CD4-positive, CD25-positive, alpha-beta regulatory T cell (primary cell): ENCODE measurements around the gene LDHB. TPM values are rescaled to one million over a fixed set of nuclear protein-coding genes. Genes with fewer than 3 reads are reported as not detected.

ENCODE experiments used
- ATAC-seq, 2 donors: fragments of 150-1000 bp; cut with Tn5 transposase; one replicate each; pipeline ENCODE4 v1.10.0; 2021; ENCODE audit warnings: low read depth in 2 of 2, moderate number of reproducible peaks in 2 of 2, moderate library complexity in 1 of 2
- DNase-seq, 3 donors: peaks; one replicate each; pipeline versions ENCODE4 v3.0.0 to v3.0.0-alpha.2; 2012 to 2022; ENCODE audit warnings: mixed read lengths in 1 of 3
- H3K27ac ChIP-seq: one replicate; pipeline ENCODE4 v1.7.0; 2013; ENCODE audit warnings: mild to moderate bottlenecking, low read length; ENCODE audit not compliant: insufficient read depth, poor library complexity, severe bottlenecking
- H3K27me3 ChIP-seq: one replicate; pipeline ENCODE4 v1.7.0; 2013; ENCODE audit warnings: low read length; ENCODE audit not compliant: control insufficient read depth, insufficient read depth
- H3K36me3 ChIP-seq: one replicate; pipeline ENCODE4 v1.7.0; 2013; ENCODE audit warnings: mild to moderate bottlenecking, low read length, moderate library complexity; ENCODE audit not compliant: control insufficient read depth, insufficient read depth
- H3K4me1 ChIP-seq: 2 replicates; pipeline ENCODE4 v1.7.0; 2013; ENCODE audit warnings: mild to moderate bottlenecking, low read length; ENCODE audit not compliant: insufficient read depth, control insufficient read depth, poor library complexity, severe bottlenecking
- H3K4me3 ChIP-seq: one replicate; pipeline ENCODE4 v1.7.0; 2013; ENCODE audit warnings: low read depth, mild to moderate bottlenecking, low read length, moderate library complexity
- H3K9me3 ChIP-seq, 2 experiments: 1 replicate in 1 of 2; 2 replicates in 1 of 2; pipeline ENCODE4 v1.7.0; 2013; ENCODE audit warnings: low read length in 2 of 2, mild to moderate bottlenecking in 1 of 2, moderate library complexity in 1 of 2; ENCODE audit not compliant: control insufficient read depth in 2 of 2
- H3K27ac Mint-ChIP-seq, 3 donors: one replicate each; pipeline ENCODE4 v1.8.0; 2020 to 2022; ENCODE audit warnings: mild to moderate bottlenecking in 3 of 3, mixed read lengths in 3 of 3, moderate library complexity in 2 of 3
- H3K27me3 Mint-ChIP-seq: one replicate; pipeline ENCODE4 v1.8.0; 2022; ENCODE audit warnings: mild to moderate bottlenecking, mixed read lengths
- H3K36me3 Mint-ChIP-seq: one replicate; pipeline ENCODE4 v1.8.0; 2020; ENCODE audit warnings: mixed read lengths
- H3K4me1 Mint-ChIP-seq, 4 donors: one replicate each; pipeline ENCODE4 v1.8.0; 2020 to 2022; ENCODE audit warnings: mixed read lengths in 4 of 4, mild to moderate bottlenecking in 1 of 4
- H3K4me3 Mint-ChIP-seq, 4 donors: one replicate each; pipeline ENCODE4 v1.8.0; 2020 to 2022; ENCODE audit warnings: mild to moderate bottlenecking in 4 of 4, mixed read lengths in 4 of 4, moderate library complexity in 3 of 4
- H3K9me3 Mint-ChIP-seq, 7 donors: one replicate each; pipeline ENCODE4 v1.8.0; 2020 to 2022; ENCODE audit warnings: mixed read lengths in 7 of 7, mild to moderate bottlenecking in 3 of 7, moderate library complexity in 2 of 7
- polyA plus RNA-seq, 4 donors: library from polyadenylated mRNA; unstranded; fragments of 300-500 nt; fragmentation: Illumina TruSeq; gene quantifications; one replicate each; pipeline ENCODE4 v1.2.3, GENCODE V29; 2021
- total RNA-seq: library from RNA; stranded (reverse); gene quantifications from one replicate; pipeline ENCODE4 v1.2.3, GENCODE V29; 2022

LDHB gene
- total and polyA plus RNA-seq, 5 donors from 2014 or later, result 602 to 2,327 (median 2,045) TPM

DNA sequence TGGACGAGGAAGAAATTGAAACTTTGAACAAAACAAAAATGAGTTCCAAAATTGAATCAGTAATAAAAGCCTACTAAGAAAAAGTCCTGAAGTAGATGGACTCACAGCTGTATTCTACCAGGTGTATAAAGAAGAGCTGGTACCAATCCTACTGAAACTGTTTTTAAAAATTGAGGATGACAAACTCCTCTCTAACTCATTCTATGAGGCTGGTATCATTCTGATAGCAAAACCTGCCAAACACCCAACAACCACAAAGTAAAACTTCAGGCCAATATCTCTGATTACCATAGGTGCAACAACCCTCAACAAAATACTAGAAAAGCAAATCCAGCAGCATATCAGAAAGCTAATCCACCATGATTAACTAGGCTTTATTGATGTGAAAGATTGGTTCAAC, 33.9 kb upstream of the LDHB start:
- Histone ChIP-seq H3K36me3 (no peaks in the 10 kb centered on the region), H3K27me3 (no peaks in the 10 kb centered on the region), H3K9me3 (peaks cover 8 to 9% of the 10 kb centered on the region in 2 experiments), H3K4me3 (no peak overlapping the region), H3K4me1 (peaks cover 8% of the 10 kb centered on the region), H3K27ac (peak overlapping the region; percentile 21)
- Mint-ChIP-seq H3K36me3 (peaks cover 7% of the 10 kb centered on the region), H3K4me1 (peaks cover 13 to 41% (median 29%) of the 10 kb centered on the region in 4 donors), H3K27me3 (no peaks in the 10 kb centered on the region), H3K9me3 (peaks cover 0 to 23% (median 7%) of the 10 kb centered on the region in 7 donors), H3K27ac (peak overlapping the region; percentile 62 to 74 (median 65)), H3K4me3 (peak overlapping the region in 3 of 4 donors; percentile 22 to 43 (median 23))
- DNase-seq (no peak), ATAC-seq (no peak)

DNA sequence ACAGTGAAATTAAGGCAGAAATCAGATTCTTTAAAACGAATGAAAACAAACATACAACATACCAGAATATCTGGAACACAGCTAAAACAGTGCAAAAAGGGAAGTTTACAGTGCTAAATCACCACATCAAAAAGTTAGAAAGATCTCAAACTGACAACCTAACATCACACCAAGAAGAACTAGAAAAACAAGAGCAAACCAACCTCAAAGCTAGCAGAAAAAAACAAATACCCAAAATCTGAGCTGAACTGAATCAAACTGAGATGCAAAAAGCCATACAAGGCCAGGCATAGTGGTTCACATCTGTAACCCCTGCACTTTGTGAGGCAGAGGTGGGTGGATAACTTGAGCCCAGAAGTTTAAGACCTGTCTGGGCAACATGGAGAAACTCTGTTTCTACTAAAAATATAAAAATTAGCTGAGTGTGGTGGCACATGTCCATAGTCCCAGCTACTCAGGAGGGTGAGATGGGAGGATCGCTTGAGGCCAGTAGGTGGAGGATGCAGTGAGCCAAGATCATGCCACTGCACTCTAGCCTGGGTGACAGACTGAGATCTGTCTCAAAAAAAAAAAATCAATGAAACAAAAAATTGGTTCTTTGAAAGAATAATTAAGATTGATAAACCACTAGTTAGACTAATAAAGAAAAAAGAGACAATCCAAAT, 33.2 kb upstream of the LDHB start:
- Histone ChIP-seq H3K4me3 (peak overlapping the region; percentile 49), H3K27ac (peak overlapping the region; percentile 21), H3K27me3 (no peaks in the 10 kb centered on the region), H3K9me3 (peaks cover 8 to 9% of the 10 kb centered on the region in 2 experiments), H3K4me1 (peaks cover 8% of the 10 kb centered on the region), H3K36me3 (no peaks in the 10 kb centered on the region)
- H3K27me3 Mint-ChIP-seq, result no peaks in the 10 kb centered on the region
- peaks cover 13 to 41% (median 29%) of the 10 kb centered on the region in 4 donors for H3K4me1 Mint-ChIP-seq
- H3K4me3 Mint-ChIP-seq, result peak overlapping the region; percentile 23 to 66 (median 40)
- peaks cover 0 to 23% (median 7%) of the 10 kb centered on the region in 7 donors for H3K9me3 Mint-ChIP-seq
- DNase-seq (peak in 2 of 3 donors; percentile 37 to 51), ATAC-seq (peak; percentile 50 to 67)
- H3K27ac Mint-ChIP-seq, result peak overlapping the region; percentile 62 to 74 (median 65)
- peaks cover 7% of the 10 kb centered on the region for H3K36me3 Mint-ChIP-seq

DNA sequence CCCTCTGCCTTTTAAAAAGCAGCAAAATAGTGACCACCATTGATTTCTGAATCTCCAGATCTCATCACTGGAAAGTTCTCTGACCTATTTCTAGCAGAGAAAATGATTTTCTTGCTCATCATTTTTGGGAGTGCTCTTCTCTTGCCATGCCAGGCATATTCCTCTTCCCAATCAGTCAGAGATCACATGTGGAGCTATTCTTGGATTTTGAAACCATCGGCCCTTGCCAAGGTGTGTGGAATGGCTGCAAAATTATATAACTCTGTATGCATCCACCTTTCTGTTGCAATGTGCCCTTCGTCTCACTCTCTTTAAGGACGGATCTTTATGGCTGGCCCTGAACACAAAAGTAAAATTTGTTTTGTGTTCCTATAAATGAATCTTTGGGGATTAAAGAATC, 25.5 kb upstream of the LDHB start:
- Mint-ChIP-seq H3K9me3 (peaks cover 0 to 2% (median 0%) of the 10 kb centered on the region in 7 donors), H3K4me3 (no peak overlapping the region), H3K27ac (no peak overlapping the region), H3K4me1 (peaks cover 15 to 24% (median 20%) of the 10 kb centered on the region in 4 donors), H3K27me3 (peaks cover 9% of the 10 kb centered on the region), H3K36me3 (no peaks in the 10 kb centered on the region)
- ATAC-seq (no peak), DNase-seq (no peak)
- Histone ChIP-seq H3K4me1 (peaks cover 17% of the 10 kb centered on the region), H3K9me3 (no peaks in the 10 kb centered on the region), H3K27me3 (peaks cover 3% of the 10 kb centered on the region), H3K4me3 (no peak overlapping the region), H3K36me3 (no peaks in the 10 kb centered on the region), H3K27ac (no peak overlapping the region)

DNA sequence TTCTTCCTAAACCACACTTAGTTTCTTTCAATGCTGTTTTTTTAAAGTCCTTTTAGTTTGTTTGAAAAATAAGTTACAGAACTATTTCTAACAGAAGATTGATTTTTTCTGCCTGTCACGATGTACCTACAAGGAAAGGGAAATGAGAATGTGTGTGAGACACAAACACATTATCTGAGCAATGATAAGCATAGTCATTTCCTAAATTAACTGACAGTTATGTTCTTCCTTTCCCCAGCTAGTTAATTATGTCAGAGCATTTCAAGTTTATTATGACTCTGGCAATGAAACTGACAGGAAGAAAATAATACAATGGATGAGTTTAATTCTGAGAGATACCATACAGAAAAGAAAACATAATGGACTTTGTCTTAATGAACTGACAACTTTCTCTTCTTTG, 21.3 kb upstream of the LDHB start:
- peaks cover 31 to 54% (median 49%) of the 10 kb centered on the region in 4 donors for H3K4me1 Mint-ChIP-seq
- peak overlapping the region; percentile 31 to 92 (median 81) for H3K27ac Mint-ChIP-seq
- Histone ChIP-seq H3K9me3 (no peaks in the 10 kb centered on the region), H3K4me1 (peaks cover 37% of the 10 kb centered on the region), H3K27ac (no peak overlapping the region), H3K4me3 (peak overlapping the region; percentile 35), H3K27me3 (peaks cover 2% of the 10 kb centered on the region), H3K36me3 (no peaks in the 10 kb centered on the region)
- H3K36me3 Mint-ChIP-seq, result no peaks in the 10 kb centered on the region
- no peaks in the 10 kb centered on the region for H3K9me3 Mint-ChIP-seq
- H3K4me3 Mint-ChIP-seq, result peak overlapping the region; percentile 27 to 90 (median 69)
- DNase-seq (peak in 1 of 3 donors; percentile 47), ATAC-seq (no peak)
- H3K27me3 Mint-ChIP-seq, result peaks cover 8% of the 10 kb centered on the region

DNA sequence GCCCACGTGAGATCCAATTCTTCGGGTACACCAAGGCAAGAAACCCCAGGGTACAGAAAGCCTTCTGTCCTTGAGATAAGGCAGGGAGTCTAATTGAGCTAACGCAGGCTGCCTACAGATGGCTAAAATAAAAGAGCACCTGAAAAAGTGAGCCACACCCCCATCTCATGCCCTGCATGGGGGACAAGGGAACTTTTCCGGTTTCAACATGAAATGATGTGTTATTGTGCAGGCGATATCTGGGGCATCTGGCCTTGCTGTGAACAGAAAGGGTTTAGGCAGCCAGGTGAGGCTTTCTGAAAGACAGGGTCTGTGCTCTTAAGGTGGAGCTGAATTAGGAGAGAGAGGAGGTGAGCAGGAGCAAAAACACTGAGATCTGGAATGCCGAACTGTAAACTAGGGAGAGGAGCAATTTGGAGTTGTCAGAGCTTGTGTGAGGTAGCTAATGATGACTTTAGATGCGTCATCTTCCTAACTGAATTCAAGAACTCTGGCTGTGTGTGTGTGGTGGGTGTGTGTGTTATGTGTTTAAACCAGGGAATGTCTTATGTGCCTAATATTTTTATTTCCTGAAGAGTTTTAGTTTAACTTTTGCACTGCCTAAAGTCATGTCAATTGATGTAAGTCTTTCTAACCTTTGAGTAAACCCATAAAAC, 20.1 kb upstream of the LDHB start:
- Histone ChIP-seq H3K4me3 (peak overlapping the region; percentile 71), H3K27ac (peak overlapping the region; percentile 54), H3K27me3 (no peaks in the 10 kb centered on the region), H3K9me3 (no peaks in the 10 kb centered on the region), H3K4me1 (peaks cover 37% of the 10 kb centered on the region), H3K36me3 (no peaks in the 10 kb centered on the region)
- Mint-ChIP-seq H3K27me3 (no peaks in the 10 kb centered on the region), H3K4me1 (peaks cover 31 to 55% (median 49%) of the 10 kb centered on the region in 4 donors), H3K9me3 (no peaks in the 10 kb centered on the region), H3K36me3 (no peaks in the 10 kb centered on the region), H3K4me3 (peak overlapping the region; percentile 81 to 90 (median 89)), H3K27ac (peak overlapping the region; percentile 92 to 97 (median 92))
- ATAC-seq (peak; percentile 51 to 57), DNase-seq (peak in 2 of 3 donors; percentile 57 to 63)

DNA sequence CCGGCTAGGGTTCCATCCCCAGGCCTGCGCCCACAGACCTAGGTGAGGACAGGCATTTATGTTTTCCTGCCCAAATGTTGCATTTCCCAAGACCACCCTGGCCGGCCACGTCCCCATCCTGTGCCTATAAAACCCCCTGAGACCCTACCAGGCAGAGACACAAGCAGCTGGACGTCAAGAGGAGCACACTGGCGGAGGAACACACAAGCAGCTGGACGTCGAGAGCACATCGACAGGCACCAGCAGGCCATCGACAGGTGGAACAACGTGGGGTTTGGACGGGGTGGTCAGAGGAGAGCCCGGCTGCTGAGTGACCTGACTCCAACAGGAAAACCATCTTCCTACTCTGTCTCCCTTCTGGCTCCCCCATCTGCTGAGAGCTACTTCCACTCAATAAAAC, 19.6 kb upstream of the LDHB start:
- H3K4me3 ChIP-seq, result peak overlapping the region; percentile 71
- H3K36me3 Mint-ChIP-seq, result no peaks in the 10 kb centered on the region
- H3K27me3 Mint-ChIP-seq, result no peaks in the 10 kb centered on the region
- peak overlapping the region; percentile 54 for H3K27ac ChIP-seq
- no peak for DNase-seq
- no peaks in the 10 kb centered on the region for H3K9me3 Mint-ChIP-seq
- peak overlapping the region; percentile 81 to 90 (median 89) for H3K4me3 Mint-ChIP-seq
- peaks cover 31 to 57% (median 49%) of the 10 kb centered on the region in 4 donors for H3K4me1 Mint-ChIP-seq
- H3K4me1 ChIP-seq, result peaks cover 37% of the 10 kb centered on the region
- H3K9me3 ChIP-seq, result no peaks in the 10 kb centered on the region
- no peaks in the 10 kb centered on the region for H3K27me3 ChIP-seq
- H3K27ac Mint-ChIP-seq, result peak overlapping the region; percentile 92 to 97 (median 92)
- no peak for ATAC-seq
- no peaks in the 10 kb centered on the region for H3K36me3 ChIP-seq

DNA sequence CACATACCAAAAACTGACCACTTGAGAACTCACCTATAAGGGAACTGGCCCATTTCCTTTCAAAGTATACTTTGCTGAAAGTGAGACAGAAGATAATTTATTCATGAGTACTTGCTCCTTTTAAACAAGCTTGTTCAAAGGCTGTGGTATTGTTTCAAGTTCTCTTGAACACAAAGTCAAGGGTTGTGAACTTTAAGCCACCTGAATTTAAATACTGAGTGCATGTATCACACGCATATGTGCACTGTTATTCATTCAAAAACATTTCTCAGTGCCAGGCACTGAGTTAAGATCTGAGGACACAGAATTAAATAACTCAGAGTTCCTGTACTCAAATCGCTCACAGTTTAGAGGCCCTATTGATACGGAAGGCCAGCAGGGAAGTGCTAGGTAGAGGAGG, 19.1 kb upstream of the LDHB start:
- Mint-ChIP-seq H3K4me3 (peak overlapping the region; percentile 81 to 89 (median 87)), H3K27ac (peak overlapping the region; percentile 92 to 97 (median 92)), H3K9me3 (no peaks in the 10 kb centered on the region), H3K27me3 (peaks cover 3% of the 10 kb centered on the region), H3K4me1 (peaks cover 31 to 57% (median 49%) of the 10 kb centered on the region in 4 donors), H3K36me3 (no peaks in the 10 kb centered on the region)
- Histone ChIP-seq H3K27me3 (no peaks in the 10 kb centered on the region), H3K4me1 (peaks cover 37% of the 10 kb centered on the region), H3K27ac (peak overlapping the region; percentile 54), H3K36me3 (no peaks in the 10 kb centered on the region), H3K4me3 (peak overlapping the region; percentile 71), H3K9me3 (no peaks in the 10 kb centered on the region)
- ATAC-seq, result peak; percentile 69 to 70
- peak in 2 of 3 donors; percentile 61 to 69 for DNase-seq
